SK-N-SH treated with all-trans-retinoic acid at 6 μM for 48 hours (cell line): Measurements from ENCODE around the gene DNAJC1.

Experiments used
- ATAC-seq: fragments of 200-7000 bp; cut with Tn5 transposase; 3 replicates; pipeline ENCODE4 v1.9.1; 2020; ENCODE audit warnings: mild to moderate bottlenecking, moderate library complexity
- ARNTL ChIP-seq: fragments of 450-650 bp; formaldehyde crosslinking; IDR thresholded peaks from 2 replicates; pipeline ENCODE4 v1.5.0; 2020; ENCODE audit warnings: low read depth, mild to moderate bottlenecking, moderate library complexity, borderline replicate concordance
- BACH2 ChIP-seq: fragments of 250-450 bp; sonication (Bioruptor Pico); IDR thresholded peaks from 2 replicates; pipeline ENCODE4 v1.9.0; 2021; ENCODE audit warnings: mild to moderate bottlenecking, borderline replicate concordance
- CSDC2 ChIP-seq: fragments of 250-450 bp; sonication (Bioruptor Pico); IDR thresholded peaks from 2 replicates; pipeline ENCODE4 v1.5.0; 2020; ENCODE audit warnings: mild to moderate bottlenecking, moderate library complexity
- GLIS3 ChIP-seq: fragments of 250-450 bp; sonication (Bioruptor Pico); IDR thresholded peaks from 2 replicates; pipeline ENCODE4 v1.5.0; 2020; ENCODE audit warnings: mild to moderate bottlenecking, moderate library complexity
- ISL1 ChIP-seq: fragments of 250-450 bp; sonication (Bioruptor Pico); IDR thresholded peaks from 2 replicates; pipeline ENCODE4 v2.1.2; 2022; ENCODE audit warnings: mild to moderate bottlenecking, moderate library complexity
- OSR1 ChIP-seq: fragments of 250-450 bp; sonication (Bioruptor Pico); IDR thresholded peaks from 2 replicates; pipeline ENCODE4 v1.8.0; 2022; ENCODE audit warnings: moderate library complexity, mild to moderate bottlenecking, inconsistent platforms
- SNAI2 ChIP-seq: fragments of 250-450 bp; sonication (Bioruptor Pico); IDR thresholded peaks from 2 replicates; pipeline ENCODE4 v1.5.0; 2020; ENCODE audit warnings: mild to moderate bottlenecking, moderate library complexity
- TCF4 ChIP-seq: fragments of 250-450 bp; sonication (Bioruptor Pico); IDR thresholded peaks from 2 replicates; pipeline ENCODE4 v1.8.0; 2021; ENCODE audit warnings: mild to moderate bottlenecking, moderate library complexity, borderline replicate concordance
- ZC3H10 ChIP-seq: fragments of 250-450 bp; sonication (Bioruptor Pico); IDR thresholded peaks from 2 replicates; pipeline ENCODE4 v1.5.1; 2021; ENCODE audit warnings: mild to moderate bottlenecking, moderate library complexity
- ZFP3 ChIP-seq: fragments of 250-450 bp; sonication (Bioruptor Pico); IDR thresholded peaks from 2 replicates; pipeline ENCODE4 v1.5.0; 2020; ENCODE audit warnings: mild to moderate bottlenecking, moderate library complexity
- ZFP30 ChIP-seq: fragments of 450-650 bp; formaldehyde crosslinking; IDR thresholded peaks from 2 replicates; pipeline ENCODE4 v1.5.0; 2022; ENCODE audit warnings: mild to moderate bottlenecking, moderate library complexity
- ZNF565 ChIP-seq: fragments of 450-650 bp; formaldehyde crosslinking; conservative IDR thresholded peaks from 2 replicates; pipeline ENCODE4 v1.5.0; 2020; ENCODE audit warnings: low read depth, mild to moderate bottlenecking, moderate library complexity
- ZNF70 ChIP-seq: fragments of 450-650 bp; formaldehyde crosslinking; IDR thresholded peaks from 2 replicates; pipeline ENCODE4 v1.5.0; 2020; ENCODE audit warnings: mild to moderate bottlenecking, moderate library complexity
- ZNF8 ChIP-seq: fragments of 450-650 bp; formaldehyde crosslinking; IDR thresholded peaks from 2 replicates; pipeline ENCODE4 v1.5.0; 2020; ENCODE audit warnings: mild to moderate bottlenecking, moderate library complexity
- TF ChIP-seq, protein P1 (sequence below): fragments of 250-450 bp; sonication (Bioruptor Pico); IDR thresholded peaks from 2 replicates; pipeline ENCODE4 v1.5.1; 2020; ENCODE audit warnings: low read depth, mild to moderate bottlenecking, moderate library complexity
- TF ChIP-seq, protein P2 (sequence below): fragments of 250-450 bp; sonication (Bioruptor Pico); IDR thresholded peaks from 2 replicates; pipeline ENCODE4 v1.5.0; 2020; ENCODE audit warnings: mild to moderate bottlenecking, moderate library complexity
- TF ChIP-seq, protein P3 (sequence below): fragments of 250-450 bp; sonication (Bioruptor Pico); IDR thresholded peaks from 2 replicates; pipeline ENCODE4 v1.8.0; 2021; ENCODE audit warnings: low read depth, mild to moderate bottlenecking, moderate library complexity, borderline replicate concordance
- TF ChIP-seq, protein P4 (sequence below): fragments of 250-450 bp; sonication (Bioruptor Pico); IDR thresholded peaks from 2 replicates; pipeline ENCODE4 v1.8.0; 2020; ENCODE audit warnings: mild to moderate bottlenecking, moderate library complexity, borderline replicate concordance
- TF ChIP-seq, protein P5 (sequence below): fragments of 250-450 bp; sonication (Bioruptor Pico); IDR thresholded peaks from 2 replicates; pipeline ENCODE4 v1.5.1; 2021; ENCODE audit warnings: mild to moderate bottlenecking, moderate library complexity

DNAJC1 gene

DNA sequence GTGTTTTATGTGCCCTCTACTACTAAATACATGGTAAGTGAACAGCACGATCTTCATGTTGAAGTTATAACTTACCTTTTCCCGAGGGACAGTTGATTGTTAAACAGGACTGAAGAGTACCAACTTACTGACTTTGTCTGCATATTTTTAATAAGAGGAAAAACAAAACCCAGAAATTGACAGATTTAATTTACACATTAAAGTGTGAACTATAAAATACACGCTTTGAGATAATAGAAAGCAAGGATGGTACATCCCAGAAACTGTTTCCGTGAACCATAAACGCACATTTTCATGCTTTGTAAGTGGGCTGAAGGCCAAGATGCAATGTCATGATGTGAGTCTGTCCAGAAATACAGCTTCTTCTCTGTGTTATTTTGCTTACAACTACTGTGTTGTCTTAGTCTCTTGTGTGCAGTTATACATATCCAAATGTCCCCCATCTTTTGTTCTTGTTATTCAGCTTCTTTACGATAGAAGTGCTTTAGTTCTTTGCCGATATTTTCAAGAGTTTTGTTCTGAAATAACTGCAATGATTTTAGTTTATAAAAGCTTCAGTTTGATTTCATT is 279.4 kb downstream of the DNAJC1 start:
- TF ChIP-seq ZNF8 (CRISPR knock-in tag): no peak
- TF ChIP-seq BACH2: no peak
- no peak for TF ChIP-seq ZNF70 (CRISPR knock-in tag)
- no peak for TF ChIP-seq ZNF565 (CRISPR knock-in tag)
- TF ChIP-seq, protein P1, sequence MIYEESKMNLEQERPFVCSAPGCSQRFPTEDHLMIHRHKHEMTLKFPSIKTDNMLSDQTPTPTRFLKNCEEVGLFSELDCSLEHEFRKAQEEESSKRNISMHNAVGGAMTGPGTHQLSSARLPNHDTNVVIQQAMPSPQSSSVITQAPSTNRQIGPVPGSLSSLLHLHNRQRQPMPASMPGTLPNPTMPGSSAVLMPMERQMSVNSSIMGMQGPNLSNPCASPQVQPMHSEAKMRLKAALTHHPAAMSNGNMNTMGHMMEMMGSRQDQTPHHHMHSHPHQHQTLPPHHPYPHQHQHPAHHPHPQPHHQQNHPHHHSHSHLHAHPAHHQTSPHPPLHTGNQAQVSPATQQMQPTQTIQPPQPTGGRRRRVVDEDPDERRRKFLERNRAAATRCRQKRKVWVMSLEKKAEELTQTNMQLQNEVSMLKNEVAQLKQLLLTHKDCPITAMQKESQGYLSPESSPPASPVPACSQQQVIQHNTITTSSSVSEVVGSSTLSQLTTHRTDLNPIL (CRISPR knock-in tag): no peak
- TF ChIP-seq ARNTL (CRISPR knock-in tag): no peak
- no peak for TF ChIP-seq ISL1 (CRISPR knock-in tag)
- ATAC-seq: peak; percentile 39

DNA sequence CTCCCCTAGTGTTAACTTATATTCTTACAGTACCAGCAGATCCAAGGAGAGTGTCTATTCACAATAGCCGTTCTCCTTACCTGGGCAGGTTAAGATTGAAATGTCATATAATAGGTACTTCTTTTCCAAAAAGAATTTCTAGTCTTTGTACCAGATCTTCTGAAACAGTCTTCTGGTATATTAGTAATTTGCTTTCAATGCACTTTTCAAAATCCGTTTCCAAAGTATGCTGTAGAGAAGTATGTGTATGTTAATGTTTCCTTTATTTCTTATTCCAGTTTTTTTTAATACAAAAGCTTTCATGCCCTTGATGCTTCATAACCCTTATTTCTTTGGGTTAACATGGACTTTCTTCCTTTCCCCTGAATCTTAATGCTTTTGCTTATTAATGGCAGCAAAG is 281.3 kb downstream of the DNAJC1 start:
- no peak for ATAC-seq
- no peak for TF ChIP-seq ISL1 (CRISPR knock-in tag)
- TF ChIP-seq, protein P2, sequence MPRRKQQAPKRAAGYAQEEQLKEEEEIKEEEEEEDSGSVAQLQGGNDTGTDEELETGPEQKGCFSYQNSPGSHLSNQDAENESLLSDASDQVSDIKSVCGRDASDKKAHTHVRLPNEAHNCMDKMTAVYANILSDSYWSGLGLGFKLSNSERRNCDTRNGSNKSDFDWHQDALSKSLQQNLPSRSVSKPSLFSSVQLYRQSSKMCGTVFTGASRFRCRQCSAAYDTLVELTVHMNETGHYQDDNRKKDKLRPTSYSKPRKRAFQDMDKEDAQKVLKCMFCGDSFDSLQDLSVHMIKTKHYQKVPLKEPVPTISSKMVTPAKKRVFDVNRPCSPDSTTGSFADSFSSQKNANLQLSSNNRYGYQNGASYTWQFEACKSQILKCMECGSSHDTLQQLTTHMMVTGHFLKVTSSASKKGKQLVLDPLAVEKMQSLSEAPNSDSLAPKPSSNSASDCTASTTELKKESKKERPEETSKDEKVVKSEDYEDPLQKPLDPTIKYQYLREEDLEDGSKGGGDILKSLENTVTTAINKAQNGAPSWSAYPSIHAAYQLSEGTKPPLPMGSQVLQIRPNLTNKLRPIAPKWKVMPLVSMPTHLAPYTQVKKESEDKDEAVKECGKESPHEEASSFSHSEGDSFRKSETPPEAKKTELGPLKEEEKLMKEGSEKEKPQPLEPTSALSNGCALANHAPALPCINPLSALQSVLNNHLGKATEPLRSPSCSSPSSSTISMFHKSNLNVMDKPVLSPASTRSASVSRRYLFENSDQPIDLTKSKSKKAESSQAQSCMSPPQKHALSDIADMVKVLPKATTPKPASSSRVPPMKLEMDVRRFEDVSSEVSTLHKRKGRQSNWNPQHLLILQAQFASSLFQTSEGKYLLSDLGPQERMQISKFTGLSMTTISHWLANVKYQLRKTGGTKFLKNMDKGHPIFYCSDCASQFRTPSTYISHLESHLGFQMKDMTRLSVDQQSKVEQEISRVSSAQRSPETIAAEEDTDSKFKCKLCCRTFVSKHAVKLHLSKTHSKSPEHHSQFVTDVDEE (CRISPR knock-in tag): no peak

DNA sequence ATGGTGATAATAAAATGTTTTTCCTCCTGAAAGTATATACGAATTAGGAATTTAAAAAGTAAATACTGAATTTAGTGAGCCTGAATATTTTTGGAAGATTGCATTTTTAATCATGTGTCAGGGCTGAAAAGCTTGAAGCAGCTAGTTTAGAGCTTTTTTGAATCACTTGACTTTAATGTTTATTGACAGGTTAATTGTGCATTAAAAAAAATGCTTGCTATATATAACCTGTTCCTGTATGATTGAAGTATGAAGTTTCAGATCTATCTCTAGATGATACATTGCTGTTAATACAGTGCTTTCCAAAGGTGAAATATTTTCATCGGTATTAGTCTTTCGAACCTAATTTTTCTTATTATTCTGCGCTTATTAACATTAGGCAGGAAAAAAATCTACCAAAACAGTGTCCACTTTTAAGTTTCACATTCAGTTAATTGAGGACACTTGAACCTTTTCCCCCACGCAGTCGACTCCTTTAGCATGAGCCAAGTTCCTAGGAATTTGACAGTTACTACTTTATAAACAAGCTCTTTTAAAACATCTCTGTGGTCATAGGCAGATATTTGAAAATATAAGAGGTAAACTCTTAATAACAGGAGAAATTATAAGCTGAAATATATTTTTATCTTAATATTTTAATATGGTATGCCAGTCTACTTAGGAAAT is 282.4 kb downstream of the DNAJC1 start:
- no peak for ATAC-seq
- no peak for TF ChIP-seq OSR1
- TF ChIP-seq SNAI2: no peak
- TF ChIP-seq, protein P2 (CRISPR knock-in tag): no peak
- TF ChIP-seq ZFP30 (CRISPR knock-in tag): no peak
- TF ChIP-seq TCF4 (CRISPR knock-in tag): no peak
- TF ChIP-seq, protein P3, sequence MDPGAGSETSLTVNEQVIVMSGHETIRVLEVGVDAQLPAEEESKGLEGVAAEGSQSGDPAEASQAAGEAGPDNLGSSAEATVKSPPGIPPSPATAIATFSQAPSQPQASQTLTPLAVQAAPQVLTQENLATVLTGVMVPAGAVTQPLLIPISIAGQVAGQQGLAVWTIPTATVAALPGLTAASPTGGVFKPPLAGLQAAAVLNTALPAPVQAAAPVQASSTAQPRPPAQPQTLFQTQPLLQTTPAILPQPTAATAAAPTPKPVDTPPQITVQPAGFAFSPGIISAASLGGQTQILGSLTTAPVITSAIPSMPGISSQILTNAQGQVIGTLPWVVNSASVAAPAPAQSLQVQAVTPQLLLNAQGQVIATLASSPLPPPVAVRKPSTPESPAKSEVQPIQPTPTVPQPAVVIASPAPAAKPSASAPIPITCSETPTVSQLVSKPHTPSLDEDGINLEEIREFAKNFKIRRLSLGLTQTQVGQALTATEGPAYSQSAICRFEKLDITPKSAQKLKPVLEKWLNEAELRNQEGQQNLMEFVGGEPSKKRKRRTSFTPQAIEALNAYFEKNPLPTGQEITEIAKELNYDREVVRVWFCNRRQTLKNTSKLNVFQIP (CRISPR knock-in tag): no peak
- no peak for TF ChIP-seq ARNTL (CRISPR knock-in tag)

DNA sequence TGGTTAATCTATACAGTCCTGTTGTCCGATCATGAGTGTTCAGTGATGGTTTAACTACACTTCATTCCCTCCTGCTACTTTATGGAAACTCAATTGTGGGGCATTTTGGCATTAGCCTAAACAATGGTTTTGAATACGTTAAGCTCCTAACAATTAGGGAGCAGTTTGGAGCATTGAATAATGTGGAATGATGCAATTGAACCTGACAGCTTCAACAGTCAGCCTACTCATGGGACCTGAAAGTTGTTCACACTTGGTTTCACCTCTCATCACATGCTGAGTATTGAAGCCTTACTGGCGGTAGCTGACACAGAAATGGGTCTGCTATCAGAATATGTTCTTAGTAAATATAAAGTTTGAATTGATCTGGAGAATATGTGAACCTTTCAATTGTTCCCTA is 283.4 kb downstream of the DNAJC1 start:
- no peak for ATAC-seq
- TF ChIP-seq CSDC2 (CRISPR knock-in tag) (no peak), ARNTL (CRISPR knock-in tag) (no peak), ZNF70 (CRISPR knock-in tag) (no peak), ZFP3 (no peak), ZNF8 (CRISPR knock-in tag) (no peak), GLIS3 (CRISPR knock-in tag) (no peak), ZC3H10 (no peak), TCF4 (CRISPR knock-in tag) (no peak), OSR1 (no peak)
- TF ChIP-seq, protein P4, sequence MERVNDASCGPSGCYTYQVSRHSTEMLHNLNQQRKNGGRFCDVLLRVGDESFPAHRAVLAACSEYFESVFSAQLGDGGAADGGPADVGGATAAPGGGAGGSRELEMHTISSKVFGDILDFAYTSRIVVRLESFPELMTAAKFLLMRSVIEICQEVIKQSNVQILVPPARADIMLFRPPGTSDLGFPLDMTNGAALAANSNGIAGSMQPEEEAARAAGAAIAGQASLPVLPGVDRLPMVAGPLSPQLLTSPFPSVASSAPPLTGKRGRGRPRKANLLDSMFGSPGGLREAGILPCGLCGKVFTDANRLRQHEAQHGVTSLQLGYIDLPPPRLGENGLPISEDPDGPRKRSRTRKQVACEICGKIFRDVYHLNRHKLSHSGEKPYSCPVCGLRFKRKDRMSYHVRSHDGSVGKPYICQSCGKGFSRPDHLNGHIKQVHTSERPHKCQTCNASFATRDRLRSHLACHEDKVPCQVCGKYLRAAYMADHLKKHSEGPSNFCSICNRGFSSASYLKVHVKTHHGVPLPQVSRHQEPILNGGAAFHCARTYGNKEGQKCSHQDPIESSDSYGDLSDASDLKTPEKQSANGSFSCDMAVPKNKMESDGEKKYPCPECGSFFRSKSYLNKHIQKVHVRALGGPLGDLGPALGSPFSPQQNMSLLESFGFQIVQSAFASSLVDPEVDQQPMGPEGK: no peak
- TF ChIP-seq, protein P5, sequence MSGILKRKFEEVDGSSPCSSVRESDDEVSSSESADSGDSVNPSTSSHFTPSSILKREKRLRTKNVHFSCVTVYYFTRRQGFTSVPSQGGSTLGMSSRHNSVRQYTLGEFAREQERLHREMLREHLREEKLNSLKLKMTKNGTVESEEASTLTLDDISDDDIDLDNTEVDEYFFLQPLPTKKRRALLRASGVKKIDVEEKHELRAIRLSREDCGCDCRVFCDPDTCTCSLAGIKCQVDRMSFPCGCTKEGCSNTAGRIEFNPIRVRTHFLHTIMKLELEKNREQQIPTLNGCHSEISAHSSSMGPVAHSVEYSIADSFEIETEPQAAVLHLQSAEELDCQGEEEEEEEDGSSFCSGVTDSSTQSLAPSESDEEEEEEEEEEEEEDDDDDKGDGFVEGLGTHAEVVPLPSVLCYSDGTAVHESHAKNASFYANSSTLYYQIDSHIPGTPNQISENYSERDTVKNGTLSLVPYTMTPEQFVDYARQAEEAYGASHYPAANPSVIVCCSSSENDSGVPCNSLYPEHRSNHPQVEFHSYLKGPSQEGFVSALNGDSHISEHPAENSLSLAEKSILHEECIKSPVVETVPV (CRISPR knock-in tag): no peak
- TF ChIP-seq, protein P3 (CRISPR knock-in tag): no peak
